GM12865 (cell line): ENCODE results near the gene PRSS2.
"Not testable (repeated sequence)": the region's sequence is repeated elsewhere in the genome, so short reads cannot be mapped to it uniquely, and the experiment has no call there.

Experiments used
- DNase-seq: peaks from one replicate; pipeline ENCODE4 v3.0.0; 2010; ENCODE audit warnings: low read depth
- H3K4me3 ChIP-seq: 2 replicates; pipeline ENCODE4 v1.5.1; 2011; ENCODE audit warnings: mild to moderate bottlenecking, low read depth, low read length, control low read depth
- CTCF ChIP-seq: IDR thresholded peaks from 2 replicates; pipeline ENCODE4 v1.5.1; 2011; ENCODE audit warnings: low read length, control low read depth, low read depth, inconsistent platforms; ENCODE audit not compliant: insufficient read depth; ENCODE audit errors: missing control alignments

The PRSS2 gene

DNA sequence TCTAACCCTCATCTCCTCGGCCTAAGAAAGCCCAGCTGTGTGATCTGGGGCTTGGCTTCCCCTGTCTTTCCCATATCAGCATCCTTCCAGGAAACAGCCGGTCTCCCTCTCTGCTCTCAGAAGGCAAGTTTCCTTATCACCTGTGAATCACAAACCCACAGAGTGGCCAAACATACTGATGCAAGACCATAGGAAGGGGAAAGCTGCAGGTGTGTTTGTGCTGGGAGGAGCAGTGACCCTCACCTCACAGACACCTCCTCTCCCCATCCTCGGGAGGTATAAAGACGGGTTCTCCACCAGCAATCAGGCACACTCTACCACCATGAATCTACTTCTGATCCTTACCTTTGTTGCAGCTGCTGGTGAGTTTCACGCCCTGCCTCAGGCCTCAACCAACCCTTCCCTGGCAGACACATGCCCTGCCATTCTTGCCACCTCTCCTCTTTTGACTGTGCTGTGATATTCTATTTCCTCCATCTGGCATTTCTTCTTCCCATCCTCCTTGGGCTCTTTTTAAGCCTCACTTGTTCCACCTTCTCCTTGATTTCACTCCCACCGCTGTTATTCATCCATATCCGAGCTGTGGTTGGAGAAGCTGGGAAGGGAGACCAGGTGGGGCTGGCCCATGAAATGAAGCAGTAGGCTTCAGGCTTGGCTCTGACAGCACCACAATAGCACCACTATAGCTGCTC is at the start of gene PRSS2:
Gene PRSS2 (plus strand): TSS at position 310 of the 692 bp plus-strand sequence. CDS start 13 bp downstream, at position 323.
- DNase-seq, result no peak
- no peak within 1 kb of the TSS for H3K4me3 ChIP-seq
- TF ChIP-seq CTCF, result no peak

DNA sequence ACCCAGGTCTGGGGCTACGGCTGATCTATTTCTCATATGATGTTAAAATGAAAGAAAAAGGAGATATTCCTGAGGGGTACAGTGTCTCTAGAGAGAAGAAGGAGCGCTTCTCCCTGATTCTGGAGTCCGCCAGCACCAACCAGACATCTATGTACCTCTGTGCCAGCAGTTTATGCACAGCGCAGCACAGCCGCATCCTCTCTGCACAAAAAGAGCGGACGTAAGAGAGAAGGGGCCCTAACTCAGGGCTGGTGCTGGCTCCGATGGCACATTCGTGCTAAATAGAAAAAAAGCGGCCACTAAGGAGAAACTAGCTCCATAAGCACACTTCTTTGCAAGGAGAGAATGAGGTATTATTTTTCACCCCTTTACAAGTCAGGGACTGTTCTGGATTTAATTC is 49.8 kb upstream of the PRSS2 start:
- H3K4me3 ChIP-seq, result no peak overlapping the region
- no peak for DNase-seq
- no peak for TF ChIP-seq CTCF

GRCh38 chr7:142722248-142722794 is 48.4 kb upstream of the PRSS2 start:
- no peak for TF ChIP-seq CTCF
- no peak overlapping the region for H3K4me3 ChIP-seq

GRCh38 chr7:142733271-142733670 is 37.5 kb upstream of the PRSS2 start:
- TF ChIP-seq CTCF, result no peak

More at GRCh38 chr7:142722248-142722794, 48.4 kb upstream of the PRSS2 start:
- DNase-seq, result no peak

DNA sequence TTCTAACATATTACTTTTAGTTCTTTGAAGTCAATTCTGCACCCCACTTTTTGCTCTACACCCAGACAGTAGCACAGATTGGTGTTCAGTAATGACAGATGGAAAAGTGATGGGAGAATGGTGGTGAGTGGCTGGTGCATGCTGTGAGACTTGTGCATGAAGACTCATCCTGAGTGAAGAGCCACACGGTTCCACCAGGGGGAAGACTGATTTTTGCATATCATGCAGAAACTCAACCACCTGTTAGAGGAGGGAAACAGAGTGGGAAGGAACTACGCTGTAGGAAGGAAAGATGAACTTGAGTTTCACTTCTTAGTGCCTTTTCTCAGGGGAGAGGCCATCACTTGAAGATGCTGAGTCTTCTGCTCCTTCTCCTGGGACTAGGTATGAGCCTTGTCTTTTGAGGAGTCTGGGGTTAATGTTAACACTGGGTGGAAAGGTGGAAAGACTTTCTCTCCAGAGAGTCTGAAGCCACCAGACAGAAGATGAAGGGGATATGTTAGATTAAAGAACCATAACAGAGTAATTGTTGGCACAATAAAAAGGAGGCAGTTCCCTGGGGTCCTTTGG is 30.8 kb upstream of the PRSS2 start:
- DNase-seq, result peak; percentile 57
- TF ChIP-seq CTCF, result peak; percentile 29
- H3K4me3 ChIP-seq, result no peak overlapping the region

More at GRCh38 chr7:142733271-142733670, 37.5 kb upstream of the PRSS2 start:
- no peak for DNase-seq
- no peak overlapping the region for H3K4me3 ChIP-seq

DNA sequence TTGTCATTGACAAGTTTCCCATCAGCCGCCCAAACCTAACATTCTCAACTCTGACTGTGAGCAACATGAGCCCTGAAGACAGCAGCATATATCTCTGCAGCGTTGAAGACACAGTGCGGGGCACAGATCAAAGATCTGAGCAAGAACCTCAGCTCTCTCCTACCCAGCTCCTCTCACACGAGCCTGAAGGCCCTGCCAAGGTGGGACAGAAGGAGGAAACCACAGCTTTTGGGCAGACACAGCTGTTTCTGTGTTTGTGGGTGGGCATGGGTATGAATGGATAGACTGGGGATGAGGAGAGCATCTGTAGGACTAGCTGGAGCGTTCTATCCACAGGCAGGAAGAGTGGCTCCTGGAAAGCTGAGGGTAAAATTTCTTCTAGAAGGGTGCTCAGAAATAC is 30.0 kb upstream of the PRSS2 start:
- TF ChIP-seq CTCF, result no peak
- H3K4me3 ChIP-seq, result no peak overlapping the region

GRCh38 chr7:142741932-142742331 is 28.8 kb upstream of the PRSS2 start:
- DNase-seq, H3K4me3 ChIP-seq: not testable (repeated sequence)

More for the DNA sequence above, 30.0 kb upstream of the PRSS2 start:
- no peak for DNase-seq
